ENCODE measurements around the gene PRKCQ.

Gene PRKCQ

DNA sequence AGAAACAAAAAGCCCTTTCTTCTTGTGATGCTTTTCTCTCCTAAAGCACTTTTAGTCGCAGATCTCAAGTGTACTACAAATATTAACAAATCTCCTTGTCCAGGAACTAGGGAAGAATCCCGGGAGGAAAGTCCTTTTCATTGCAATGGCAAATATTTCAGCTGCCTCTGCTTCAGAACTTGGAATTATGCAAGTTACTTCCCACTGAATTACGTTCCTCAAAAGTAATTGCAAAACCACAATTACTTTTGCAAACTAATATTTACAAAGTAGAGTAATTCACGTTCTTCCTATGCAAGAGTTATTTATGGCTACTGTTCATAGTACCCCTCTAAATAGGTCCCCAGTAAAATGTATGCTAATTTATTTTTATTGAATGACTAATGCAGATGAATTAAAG is 14.5 kb downstream of the PRKCQ start:
- DNase-seq (no peak), ATAC-seq (ENCODE audit: insufficient read depth, low read depth) (no peak)
- H3K79me2 ChIP-seq (ENCODE audit: insufficient read depth, low read length), result peaks cover 91% of the 10 kb centered on the region
- no peak overlapping the region for H3K4me2 ChIP-seq (ENCODE audit: insufficient read depth, low read length)
- no peak for TF ChIP-seq EZH2 (IDR thresholded peaks at IDR 0.05; ENCODE audit: borderline replicate concordance, low read depth, low read length, severe bottlenecking)
- TF ChIP-seq, protein P1, sequence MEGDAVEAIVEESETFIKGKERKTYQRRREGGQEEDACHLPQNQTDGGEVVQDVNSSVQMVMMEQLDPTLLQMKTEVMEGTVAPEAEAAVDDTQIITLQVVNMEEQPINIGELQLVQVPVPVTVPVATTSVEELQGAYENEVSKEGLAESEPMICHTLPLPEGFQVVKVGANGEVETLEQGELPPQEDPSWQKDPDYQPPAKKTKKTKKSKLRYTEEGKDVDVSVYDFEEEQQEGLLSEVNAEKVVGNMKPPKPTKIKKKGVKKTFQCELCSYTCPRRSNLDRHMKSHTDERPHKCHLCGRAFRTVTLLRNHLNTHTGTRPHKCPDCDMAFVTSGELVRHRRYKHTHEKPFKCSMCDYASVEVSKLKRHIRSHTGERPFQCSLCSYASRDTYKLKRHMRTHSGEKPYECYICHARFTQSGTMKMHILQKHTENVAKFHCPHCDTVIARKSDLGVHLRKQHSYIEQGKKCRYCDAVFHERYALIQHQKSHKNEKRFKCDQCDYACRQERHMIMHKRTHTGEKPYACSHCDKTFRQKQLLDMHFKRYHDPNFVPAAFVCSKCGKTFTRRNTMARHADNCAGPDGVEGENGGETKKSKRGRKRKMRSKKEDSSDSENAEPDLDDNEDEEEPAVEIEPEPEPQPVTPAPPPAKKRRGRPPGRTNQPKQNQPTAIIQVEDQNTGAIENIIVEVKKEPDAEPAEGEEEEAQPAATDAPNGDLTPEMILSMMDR (IDR thresholded peaks at IDR 0.05; ENCODE audit: borderline replicate concordance, extremely low read depth, low read length, poor library complexity, severe bottlenecking), result no peak
- H3K4me3 ChIP-seq (ENCODE audit: low read depth in 1 of 2, low read length in 2 of 2), result no peak overlapping the region
- H3K9me3 ChIP-seq (ENCODE audit: insufficient read depth, low read length, severe bottlenecking), result no peaks in the 10 kb centered on the region
- H3K27ac ChIP-seq (ENCODE audit: low read length), result no peak overlapping the region
- H3K27me3 ChIP-seq (ENCODE audit: insufficient read depth, low read length, poor library complexity), result no peaks in the 10 kb centered on the region
- H2AFZ ChIP-seq (ENCODE audit: low read depth, low read length), result no peak overlapping the region
- H3K4me1 ChIP-seq (ENCODE audit: insufficient read depth, low read length), result peaks cover 29% of the 10 kb centered on the region
- H3K36me3 ChIP-seq (ENCODE audit: insufficient read depth, low read length), result peaks cover 3% of the 10 kb centered on the region; the same call in 1 of the 2 replicates
- no peak overlapping the region for H3K9ac ChIP-seq (ENCODE audit: low read depth, low read length)
- peaks cover 32% of the 10 kb centered on the region for H4K20me1 ChIP-seq (ENCODE audit: insufficient read depth, low read length)

DNA sequence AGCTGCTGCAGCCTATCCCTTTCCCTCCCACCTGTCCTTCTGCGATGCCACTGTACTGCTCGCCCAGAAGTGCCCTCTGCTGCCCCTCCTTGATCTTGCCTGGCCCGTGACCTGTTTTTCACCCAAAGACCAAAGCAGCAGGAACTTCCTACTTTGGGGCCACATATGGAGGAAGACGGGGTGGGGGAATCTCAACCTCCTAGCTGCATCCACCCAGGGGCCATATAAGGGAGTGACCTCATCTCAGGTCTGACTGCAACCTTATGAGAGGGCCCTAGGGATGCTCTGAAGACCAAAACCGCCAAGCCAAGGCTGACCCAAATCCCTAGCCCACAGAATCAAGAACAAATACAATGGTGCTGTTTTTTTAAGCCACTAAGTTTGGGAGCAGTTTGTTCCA is 15.7 kb downstream of the PRKCQ start:
- no peak for ATAC-seq (ENCODE audit: insufficient read depth, low read depth)
- Histone ChIP-seq H3K79me2 (ENCODE audit: insufficient read depth, low read length) (peaks cover 93% of the 10 kb centered on the region), H3K27ac (ENCODE audit: low read length) (peak overlapping the region; percentile 43; the same call in 1 of the 2 replicates), H3K9ac (ENCODE audit: low read depth, low read length) (no peak overlapping the region), H4K20me1 (ENCODE audit: insufficient read depth, low read length) (peaks cover 26% of the 10 kb centered on the region), H3K4me2 (ENCODE audit: insufficient read depth, low read length) (no peak overlapping the region), H3K4me3 (ENCODE audit: low read depth in 1 of 2, low read length in 2 of 2) (no peak overlapping the region), H3K36me3 (ENCODE audit: insufficient read depth, low read length) (no peaks in the 10 kb centered on the region), H3K27me3 (ENCODE audit: insufficient read depth, low read length, poor library complexity) (no peaks in the 10 kb centered on the region), H3K9me3 (ENCODE audit: insufficient read depth, low read length, severe bottlenecking) (no peaks in the 10 kb centered on the region), H2AFZ (ENCODE audit: low read depth, low read length) (no peak overlapping the region), H3K4me1 (ENCODE audit: insufficient read depth, low read length) (peaks cover 39% of the 10 kb centered on the region)
- DNase-seq, result no peak
- TF ChIP-seq, protein P1 (IDR thresholded peaks at IDR 0.05; ENCODE audit: borderline replicate concordance, extremely low read depth, low read length, poor library complexity, severe bottlenecking), result no peak
- no peak for TF ChIP-seq EZH2 (IDR thresholded peaks at IDR 0.05; ENCODE audit: borderline replicate concordance, low read depth, low read length, severe bottlenecking)

DNA sequence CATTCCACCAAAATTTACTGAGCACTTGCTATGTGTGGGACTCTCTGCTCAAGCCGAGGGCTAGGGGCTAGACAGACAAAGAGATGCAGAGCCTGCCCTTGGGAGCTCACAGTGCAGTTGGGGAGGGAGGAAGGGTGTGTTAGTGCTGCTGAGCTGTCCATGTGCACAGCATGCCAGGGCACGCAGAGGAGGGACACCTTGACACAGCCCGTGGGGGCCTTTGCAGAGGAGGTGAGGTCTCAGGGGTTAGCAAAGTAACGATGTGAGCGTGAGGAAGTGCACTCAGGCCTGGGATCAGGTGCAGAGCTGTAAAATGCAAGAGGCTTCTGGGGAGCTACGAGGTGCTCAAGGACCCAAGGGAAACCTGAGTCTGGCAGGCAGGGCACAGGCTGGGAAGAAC is 16.3 kb downstream of the PRKCQ start:
- H3K79me2 ChIP-seq (ENCODE audit: insufficient read depth, low read length), result peaks cover 92% of the 10 kb centered on the region
- H3K27me3 ChIP-seq (ENCODE audit: insufficient read depth, low read length, poor library complexity), result no peaks in the 10 kb centered on the region
- no peaks in the 10 kb centered on the region for H3K36me3 ChIP-seq (ENCODE audit: insufficient read depth, low read length)
- peaks cover 45% of the 10 kb centered on the region for H3K4me1 ChIP-seq (ENCODE audit: insufficient read depth, low read length)
- H3K27ac ChIP-seq (ENCODE audit: low read length), result peak overlapping the region; percentile 66
- peak overlapping the region in 1 of 2 experiments; percentile 41; a peak in 1 of 4 replicates for H3K4me3 ChIP-seq (ENCODE audit: low read depth in 1 of 2, low read length in 2 of 2)
- TF ChIP-seq, protein P1 (IDR thresholded peaks at IDR 0.05; ENCODE audit: borderline replicate concordance, extremely low read depth, low read length, poor library complexity, severe bottlenecking), result no peak
- peak; percentile 41; the same call in 2 of the 3 replicates for ATAC-seq (ENCODE audit: insufficient read depth, low read depth)
- peak overlapping the region; percentile 29 for H3K9ac ChIP-seq (ENCODE audit: low read depth, low read length)
- DNase-seq, result no peak
- no peaks in the 10 kb centered on the region for H3K9me3 ChIP-seq (ENCODE audit: insufficient read depth, low read length, severe bottlenecking)
- H4K20me1 ChIP-seq (ENCODE audit: insufficient read depth, low read length), result peaks cover 22% of the 10 kb centered on the region
- peak overlapping the region; percentile 55 for H3K4me2 ChIP-seq (ENCODE audit: insufficient read depth, low read length)
- H2AFZ ChIP-seq (ENCODE audit: low read depth, low read length), result no peak overlapping the region

DNA sequence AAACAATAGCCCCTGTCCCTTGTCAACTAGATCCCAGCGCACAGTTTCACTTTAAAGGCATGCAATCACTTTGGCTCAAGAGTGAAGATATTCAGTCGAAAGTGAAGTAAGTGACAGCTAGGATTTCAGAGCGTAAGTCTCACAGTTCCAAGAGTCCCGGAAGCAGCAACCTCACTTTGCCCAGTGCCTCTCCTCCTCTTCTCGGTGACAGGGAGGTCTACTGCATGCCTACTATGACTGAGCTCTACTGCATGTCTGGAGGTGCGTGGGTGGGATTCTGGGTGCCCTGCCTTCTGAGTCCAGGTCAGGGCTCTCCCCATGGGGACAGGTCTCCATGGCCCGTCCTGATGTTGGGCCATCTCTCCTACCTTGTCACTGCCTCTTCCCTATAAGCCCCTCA is 17.0 kb downstream of the PRKCQ start:
- H3K9ac ChIP-seq (ENCODE audit: low read depth, low read length), result peak overlapping the region; percentile 29
- ATAC-seq (ENCODE audit: insufficient read depth, low read depth) (peak; percentile 84), DNase-seq (peak; percentile 53)

More for the DNA sequence above, 17.0 kb downstream of the PRKCQ start:
- H3K79me2 ChIP-seq (ENCODE audit: insufficient read depth, low read length), result peaks cover 96% of the 10 kb centered on the region
- H3K4me2 ChIP-seq (ENCODE audit: insufficient read depth, low read length), result peak overlapping the region; percentile 55
- H3K9me3 ChIP-seq (ENCODE audit: insufficient read depth, low read length, severe bottlenecking), result no peaks in the 10 kb centered on the region
- H3K27me3 ChIP-seq (ENCODE audit: insufficient read depth, low read length, poor library complexity), result no peaks in the 10 kb centered on the region
- peaks cover 22% of the 10 kb centered on the region for H4K20me1 ChIP-seq (ENCODE audit: insufficient read depth, low read length)
- H3K4me3 ChIP-seq (ENCODE audit: low read depth in 1 of 2, low read length in 2 of 2), result peak overlapping the region in 1 of 2 experiments; percentile 41; a peak in 2 of 4 replicates
- H3K36me3 ChIP-seq (ENCODE audit: insufficient read depth, low read length), result no peaks in the 10 kb centered on the region
- peaks cover 52% of the 10 kb centered on the region for H3K4me1 ChIP-seq (ENCODE audit: insufficient read depth, low read length)
- no peak for TF ChIP-seq EZH2 (IDR thresholded peaks at IDR 0.05; ENCODE audit: borderline replicate concordance, low read depth, low read length, severe bottlenecking)
- TF ChIP-seq, protein P1 (IDR thresholded peaks at IDR 0.05; ENCODE audit: borderline replicate concordance, extremely low read depth, low read length, poor library complexity, severe bottlenecking), result no peak
- H2AFZ ChIP-seq (ENCODE audit: low read depth, low read length), result no peak overlapping the region
- H3K27ac ChIP-seq (ENCODE audit: low read length), result peak overlapping the region; percentile 66
